Astrocyte (in vitro differentiated cells and primary cell): Measurements from ENCODE around the gene GPATCH3. TPM values are rescaled to one million over a fixed set of nuclear protein-coding genes. Genes with fewer than 3 reads are reported as not detected.
A peak's percentile ranks its signal among the peaks of the same experiment; 100 is the strongest.

Source experiments
- DNase-seq: peaks from one replicate; pipeline ENCODE4 v3.0.0-alpha.2; 2010; ENCODE audit warnings: low read depth
- FAIRE-seq: peaks from 2 replicates; lab custom pipeline; 2011; peaks lifted over from hg19 to GRCh38; lab: Jason Lieb, UNC
- H2AFZ ChIP-seq: 2 replicates; pipeline ENCODE4 v1.6.0; 2012; ENCODE audit warnings: low read depth, low read length, inconsistent platforms
- H3K27ac ChIP-seq: 2 replicates; pipeline ENCODE4 v1.5.1; 2011; ENCODE audit warnings: low read depth, low read length, inconsistent platforms
- H3K27me3 ChIP-seq: 2 replicates; pipeline ENCODE4 v1.6.0; 2011; ENCODE audit warnings: low read length, inconsistent platforms; ENCODE audit not compliant: insufficient read depth
- H3K36me3 ChIP-seq: 2 replicates; pipeline ENCODE4 v1.5.1; 2011; ENCODE audit warnings: low read length, inconsistent platforms; ENCODE audit not compliant: insufficient read depth
- H3K4me1 ChIP-seq: 2 replicates; pipeline ENCODE4 v1.5.1; 2011; ENCODE audit warnings: low read length, inconsistent platforms; ENCODE audit not compliant: insufficient read depth
- H3K4me2 ChIP-seq: 2 replicates; pipeline ENCODE4 v1.6.0; 2012; ENCODE audit warnings: low read length, inconsistent platforms
- H3K4me3 ChIP-seq: 2 replicates; pipeline ENCODE4 v1.5.1; 2011; ENCODE audit warnings: low read depth, mild to moderate bottlenecking, low read length, inconsistent platforms; ENCODE audit not compliant: insufficient read depth
- H3K79me2 ChIP-seq: 2 replicates; pipeline ENCODE4 v1.6.0; 2012; ENCODE audit warnings: mild to moderate bottlenecking, low read length, inconsistent platforms; ENCODE audit not compliant: insufficient read depth
- H3K9ac ChIP-seq: 2 replicates; pipeline ENCODE4 v1.6.0; 2012; ENCODE audit warnings: mild to moderate bottlenecking, low read length, inconsistent platforms
- H3K9me3 ChIP-seq: 2 replicates; pipeline ENCODE4 v1.5.1; 2012; ENCODE audit warnings: low read depth, mild to moderate bottlenecking, low read length, inconsistent platforms; ENCODE audit not compliant: insufficient read depth
- H4K20me1 ChIP-seq: 2 replicates; pipeline ENCODE4 v1.6.0; 2012; ENCODE audit warnings: low read length, inconsistent platforms; ENCODE audit not compliant: insufficient read depth
- H3K27ac Mint-ChIP-seq: one replicate; pipeline ENCODE4 v1.8.0; 2021; ENCODE audit warnings: mild to moderate bottlenecking, mixed read lengths; ENCODE audit not compliant: unreplicated experiment
- H3K27me3 Mint-ChIP-seq: one replicate; pipeline ENCODE4 v1.8.0; 2021; ENCODE audit warnings: low read depth, mixed read lengths; ENCODE audit not compliant: unreplicated experiment
- H3K36me3 Mint-ChIP-seq: one replicate; pipeline ENCODE4 v1.8.0; 2021; ENCODE audit warnings: low read depth, mixed read lengths; ENCODE audit not compliant: unreplicated experiment
- H3K4me1 Mint-ChIP-seq: one replicate; pipeline ENCODE4 v1.8.0; 2021; ENCODE audit warnings: low read depth, mixed read lengths; ENCODE audit not compliant: unreplicated experiment
- H3K4me3 Mint-ChIP-seq: one replicate; pipeline ENCODE4 v1.8.0; 2021; ENCODE audit warnings: mild to moderate bottlenecking, moderate library complexity, mixed read lengths; ENCODE audit not compliant: unreplicated experiment
- H3K9me3 Mint-ChIP-seq: one replicate; pipeline ENCODE4 v1.8.0; 2021; ENCODE audit warnings: mild to moderate bottlenecking, mixed read lengths; ENCODE audit not compliant: unreplicated experiment
- CTCF ChIP-seq: IDR thresholded peaks from 2 replicates; pipeline ENCODE4 v1.5.1; 2011; ENCODE audit warnings: low read depth, mild to moderate bottlenecking, inconsistent platforms, low read length, moderate library complexity; ENCODE audit not compliant: insufficient read depth
- EZH2 ChIP-seq: IDR thresholded peaks from 2 replicates; pipeline ENCODE4 v1.6.1; 2012; ENCODE audit warnings: mild to moderate bottlenecking, low read length, inconsistent platforms; ENCODE audit not compliant: insufficient read depth
- total RNA-seq: library from RNA; stranded (reverse); gene quantifications from 2 replicates; pipeline ENCODE4 v1.2.1, GENCODE V29; 2021

The GPATCH3 gene
- total RNA-seq, 1 donor from 2014 or later, result 12.8 TPM

GRCh38 chr1:26921126-26921539, 20.9 kb upstream of the GPATCH3 start:
- Mint-ChIP-seq H3K27ac (peak overlapping the region; percentile 94), H3K27me3 (no peaks in the 10 kb centered on the region), H3K9me3 (no peaks in the 10 kb centered on the region), H3K4me1 (peaks cover 11% of the 10 kb centered on the region), H3K36me3 (peaks cover 4% of the 10 kb centered on the region), H3K4me3 (peak overlapping the region; percentile 95)
- peak overlapping the region; percentile 55 for H3K27ac ChIP-seq
- H2AFZ ChIP-seq, result peak overlapping the region; percentile 75
- peaks cover 18% of the 10 kb centered on the region for H3K4me1 ChIP-seq
- DNase-seq (no peak), FAIRE-seq (no peak)
- H4K20me1 ChIP-seq, result peaks cover 21% of the 10 kb centered on the region
- H3K9me3 ChIP-seq, result no peaks in the 10 kb centered on the region
- H3K27me3 ChIP-seq, result no peaks in the 10 kb centered on the region
- H3K36me3 ChIP-seq, result peaks cover 3% of the 10 kb centered on the region
- peak overlapping the region; percentile 89 for H3K4me2 ChIP-seq
- peak overlapping the region; percentile 82 for H3K4me3 ChIP-seq
- peaks cover 35% of the 10 kb centered on the region for H3K79me2 ChIP-seq
- TF ChIP-seq EZH2 (no peak), CTCF (no peak)
- peak overlapping the region; percentile 90 for H3K9ac ChIP-seq

GRCh38 chr1:26915204-26915842, 15.1 kb upstream of the GPATCH3 start:
- H2AFZ ChIP-seq, result no peak overlapping the region
- H3K4me2 ChIP-seq, result no peak overlapping the region
- no peaks in the 10 kb centered on the region for H3K36me3 ChIP-seq
- Mint-ChIP-seq H3K27me3 (peaks cover 13% of the 10 kb centered on the region), H3K9me3 (no peaks in the 10 kb centered on the region), H3K27ac (no peak overlapping the region), H3K36me3 (no peaks in the 10 kb centered on the region), H3K4me1 (peaks cover 2% of the 10 kb centered on the region), H3K4me3 (no peak overlapping the region)
- H3K9ac ChIP-seq, result no peak overlapping the region
- no peaks in the 10 kb centered on the region for H3K79me2 ChIP-seq
- DNase-seq, result no peak
- no peaks in the 10 kb centered on the region for H3K27me3 ChIP-seq
- no peaks in the 10 kb centered on the region for H4K20me1 ChIP-seq
- no peak for FAIRE-seq
- H3K4me1 ChIP-seq, result no peaks in the 10 kb centered on the region
- no peaks in the 10 kb centered on the region for H3K9me3 ChIP-seq
- TF ChIP-seq CTCF (no peak), EZH2 (no peak)
- no peak overlapping the region for H3K27ac ChIP-seq
- no peak overlapping the region for H3K4me3 ChIP-seq
